ENCODE measurements around the gene KRTAP9-8. TPM values are rescaled to one million over a fixed set of nuclear protein-coding genes. Genes with fewer than 3 reads are reported as not detected.
"Not testable (repeated sequence)": the region's sequence is repeated elsewhere in the genome, so short reads cannot be mapped to it uniquely, and the experiment has no call there.

Gene KRTAP9-8
- total RNA-seq, 1 donor from 2014 or later, result not detected

GRCh38 chr17:41251261-41251660, 13.5 kb downstream of the KRTAP9-8 start:
- peaks cover 7% of the 10 kb centered on the region for H3K4me1 Mint-ChIP-seq (ENCODE audit: unreplicated experiment)
- H3K9me3 Mint-ChIP-seq (ENCODE audit: unreplicated experiment), result no peaks in the 10 kb centered on the region
- H3K36me3 Mint-ChIP-seq (ENCODE audit: unreplicated experiment), result no peaks in the 10 kb centered on the region
- TF ChIP-seq CTCF (IDR thresholded peaks at IDR 0.05), result no peak
- H3K27ac Mint-ChIP-seq (ENCODE audit: unreplicated experiment), result no peak overlapping the region
- peaks cover 10% of the 10 kb centered on the region for H3K27me3 Mint-ChIP-seq (ENCODE audit: unreplicated experiment)
- no peak overlapping the region for H3K4me3 Mint-ChIP-seq (ENCODE audit: unreplicated experiment)
- DNase-seq (ENCODE audit: extremely low spot score, unreplicated experiment), result no peak

- Mint-ChIP-seq H3K27ac (ENCODE audit: unreplicated experiment) (no peak overlapping the region), H3K27me3 (ENCODE audit: unreplicated experiment) (peaks cover 10% of the 10 kb centered on the region), H3K9me3 (ENCODE audit: unreplicated experiment) (no peaks in the 10 kb centered on the region), H3K4me1 (ENCODE audit: unreplicated experiment) (peaks cover 20% of the 10 kb centered on the region), H3K4me3 (ENCODE audit: unreplicated experiment) (no peak overlapping the region), H3K36me3 (ENCODE audit: unreplicated experiment) (no peaks in the 10 kb centered on the region)
- TF ChIP-seq CTCF (IDR thresholded peaks at IDR 0.05), result no peak
- DNase-seq (ENCODE audit: extremely low spot score, unreplicated experiment), result no peak
Measured at GRCh38 chr17:41254861-41255260, 17.1 kb downstream of the KRTAP9-8 start.

DNA sequence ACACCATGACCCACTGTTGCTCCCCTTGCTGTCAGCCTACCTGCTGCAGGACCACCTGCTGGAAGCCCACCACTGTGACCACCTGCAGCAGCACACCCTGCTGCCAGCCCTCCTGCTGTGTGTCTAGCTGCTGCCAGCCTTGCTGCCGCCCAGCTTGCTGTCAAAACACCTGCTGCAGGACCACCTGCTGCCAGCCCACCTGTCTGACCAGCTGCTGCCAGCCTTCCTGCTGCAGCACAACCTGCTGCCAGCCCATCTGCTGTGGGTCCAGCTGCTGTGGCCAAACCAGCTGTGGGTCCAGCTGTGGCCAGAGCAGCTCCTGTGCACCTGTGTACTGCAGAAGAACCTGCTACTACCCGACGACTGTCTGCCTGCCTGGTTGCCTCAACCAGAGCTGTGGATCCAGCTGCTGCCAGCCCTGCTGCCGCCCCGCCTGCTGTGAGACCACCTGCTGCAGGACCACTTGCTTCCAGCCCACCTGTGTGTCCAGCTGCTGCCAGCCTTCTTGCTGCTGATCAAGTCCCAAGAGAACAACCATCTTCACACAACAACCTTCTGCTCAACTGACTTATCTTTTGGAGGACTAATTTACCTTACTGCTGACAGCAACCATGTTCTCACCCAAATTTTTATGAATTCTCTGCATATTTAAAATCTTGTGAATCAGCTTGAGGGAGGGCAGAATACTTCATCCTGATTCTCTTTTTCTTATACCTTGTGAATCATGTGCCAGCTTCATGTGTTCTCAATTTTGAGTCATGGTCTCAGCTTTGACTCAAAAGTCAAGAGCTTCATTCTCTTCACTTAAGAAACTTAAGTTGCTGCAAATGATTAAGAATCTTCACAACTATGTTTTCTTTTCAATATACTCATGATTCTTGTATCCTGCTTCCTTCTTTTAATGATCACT, 17.8 kb downstream of the KRTAP9-8 start, which contains the start of gene KRTAP9-9:
TSS of gene KRTAP9-9 (plus strand) at position 4 of the 910 bp plus-strand sequence.
- not testable (repeated sequence) for H3K4me3 Mint-ChIP-seq (ENCODE audit: unreplicated experiment); DNase-seq (ENCODE audit: extremely low spot score, unreplicated experiment); H3K36me3 Mint-ChIP-seq (ENCODE audit: unreplicated experiment); H3K27me3 Mint-ChIP-seq (ENCODE audit: unreplicated experiment); H3K27ac Mint-ChIP-seq (ENCODE audit: unreplicated experiment); H3K9me3 Mint-ChIP-seq (ENCODE audit: unreplicated experiment)
- H3K4me1 Mint-ChIP-seq (ENCODE audit: unreplicated experiment), result peaks cover 20% of the 10 kb centered on the region

DNA sequence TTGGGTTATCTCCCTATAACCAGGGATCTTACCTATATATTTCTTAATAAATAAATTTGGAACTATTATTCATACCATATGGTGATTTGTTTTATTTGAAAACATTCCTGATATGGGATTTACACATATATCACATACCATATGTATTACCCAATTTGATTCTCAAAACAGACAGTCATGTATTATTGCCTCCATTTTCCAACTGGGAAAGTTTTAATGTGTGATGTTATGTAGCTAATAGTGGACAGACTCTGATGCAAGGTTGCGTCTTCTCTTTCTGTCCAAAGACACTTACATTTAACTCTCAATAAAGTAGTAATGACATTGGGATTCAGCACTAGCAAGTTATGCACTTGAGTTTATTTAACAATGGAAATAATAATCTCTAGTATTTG, 18.5 kb downstream of the KRTAP9-8 start:
- peaks cover 20% of the 10 kb centered on the region for H3K4me1 Mint-ChIP-seq (ENCODE audit: unreplicated experiment)
- H3K36me3 Mint-ChIP-seq (ENCODE audit: unreplicated experiment), result no peaks in the 10 kb centered on the region
- H3K9me3 Mint-ChIP-seq (ENCODE audit: unreplicated experiment), result no peaks in the 10 kb centered on the region
- H3K27ac Mint-ChIP-seq (ENCODE audit: unreplicated experiment), result no peak overlapping the region
- no peak for DNase-seq (ENCODE audit: extremely low spot score, unreplicated experiment)
- TF ChIP-seq CTCF (IDR thresholded peaks at IDR 0.05), result no peak
- no peak overlapping the region for H3K4me3 Mint-ChIP-seq (ENCODE audit: unreplicated experiment)
- peaks cover 4% of the 10 kb centered on the region for H3K27me3 Mint-ChIP-seq (ENCODE audit: unreplicated experiment)

DNA sequence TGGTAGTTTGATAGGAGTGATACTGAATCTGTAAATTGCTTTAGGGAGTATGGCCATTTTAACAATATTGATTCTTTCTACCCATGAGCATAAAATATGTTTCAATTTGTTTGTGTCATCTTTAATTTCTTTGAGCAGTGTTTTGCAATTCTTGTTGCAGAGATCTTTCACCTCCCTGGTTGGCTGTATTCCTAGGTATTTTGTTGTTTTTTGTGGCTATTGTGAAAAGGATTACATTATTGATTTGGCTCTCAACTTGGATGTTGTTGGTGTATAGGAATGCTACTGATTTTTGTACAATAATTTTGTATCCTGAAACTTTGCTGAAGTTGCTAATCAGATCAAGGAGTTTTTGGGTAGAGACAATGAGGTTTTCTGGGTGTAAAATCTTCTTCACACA, 20.6 kb downstream of the KRTAP9-8 start:
- Mint-ChIP-seq H3K36me3 (ENCODE audit: unreplicated experiment) (no peaks in the 10 kb centered on the region), H3K4me3 (ENCODE audit: unreplicated experiment) (no peak overlapping the region), H3K27me3 (ENCODE audit: unreplicated experiment) (no peaks in the 10 kb centered on the region), H3K27ac (ENCODE audit: unreplicated experiment) (no peak overlapping the region), H3K9me3 (ENCODE audit: unreplicated experiment) (no peaks in the 10 kb centered on the region), H3K4me1 (ENCODE audit: unreplicated experiment) (peaks cover 20% of the 10 kb centered on the region)
- no peak for DNase-seq (ENCODE audit: extremely low spot score, unreplicated experiment)
- no peak for TF ChIP-seq CTCF (IDR thresholded peaks at IDR 0.05)
